DND-41 (cell line): Measurements from ENCODE around the gene CACNA1H.

Experiments
- EZH2 ChIP-seq: IDR thresholded peaks from 3 replicates; pipeline ENCODE4 v1.6.1; 2012; ENCODE audit warnings: borderline replicate concordance, low read depth, mild to moderate bottlenecking, moderate library complexity, low read length, inconsistent platforms; ENCODE audit not compliant: severe bottlenecking
- TF ChIP-seq, protein P1 (sequence below): IDR thresholded peaks from 2 replicates; pipeline ENCODE4 v1.5.1; 2012; ENCODE audit warnings: borderline replicate concordance, low read length, moderate library complexity, mild to moderate bottlenecking; ENCODE audit not compliant: poor library complexity, severe bottlenecking; ENCODE audit errors: extremely low read depth

DNA sequence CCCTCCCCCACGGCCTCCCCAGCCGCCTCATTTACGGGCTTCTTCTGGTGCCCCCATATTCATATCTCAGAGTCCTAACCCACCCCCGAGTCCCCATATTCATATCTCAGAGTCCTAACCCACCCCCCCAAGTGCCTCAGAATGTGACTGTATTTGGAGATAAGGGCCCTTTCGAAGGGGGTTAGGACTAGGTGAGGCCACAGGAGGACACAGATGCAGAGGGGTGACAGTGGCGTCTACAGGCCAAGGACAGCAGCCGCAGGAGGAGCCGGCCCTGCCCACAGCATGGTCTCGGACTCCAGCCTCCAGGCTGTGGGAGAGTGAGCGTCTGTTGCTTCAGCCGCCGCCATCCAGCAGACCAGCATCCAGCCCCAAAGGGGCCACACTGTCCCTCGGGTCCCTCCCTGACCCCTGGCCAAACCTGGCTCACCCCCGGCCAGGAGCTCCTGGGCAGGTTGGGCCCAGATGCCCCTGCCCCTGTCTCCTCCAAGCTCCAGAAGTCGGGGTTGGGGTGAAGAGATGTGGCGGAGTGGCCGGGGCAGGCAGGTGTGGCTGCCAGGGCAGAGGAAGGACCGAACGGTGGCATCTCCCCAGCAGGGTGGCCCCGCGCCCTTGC lies 25.5 kb downstream of the CACNA1H start:
- TF ChIP-seq, protein P1, sequence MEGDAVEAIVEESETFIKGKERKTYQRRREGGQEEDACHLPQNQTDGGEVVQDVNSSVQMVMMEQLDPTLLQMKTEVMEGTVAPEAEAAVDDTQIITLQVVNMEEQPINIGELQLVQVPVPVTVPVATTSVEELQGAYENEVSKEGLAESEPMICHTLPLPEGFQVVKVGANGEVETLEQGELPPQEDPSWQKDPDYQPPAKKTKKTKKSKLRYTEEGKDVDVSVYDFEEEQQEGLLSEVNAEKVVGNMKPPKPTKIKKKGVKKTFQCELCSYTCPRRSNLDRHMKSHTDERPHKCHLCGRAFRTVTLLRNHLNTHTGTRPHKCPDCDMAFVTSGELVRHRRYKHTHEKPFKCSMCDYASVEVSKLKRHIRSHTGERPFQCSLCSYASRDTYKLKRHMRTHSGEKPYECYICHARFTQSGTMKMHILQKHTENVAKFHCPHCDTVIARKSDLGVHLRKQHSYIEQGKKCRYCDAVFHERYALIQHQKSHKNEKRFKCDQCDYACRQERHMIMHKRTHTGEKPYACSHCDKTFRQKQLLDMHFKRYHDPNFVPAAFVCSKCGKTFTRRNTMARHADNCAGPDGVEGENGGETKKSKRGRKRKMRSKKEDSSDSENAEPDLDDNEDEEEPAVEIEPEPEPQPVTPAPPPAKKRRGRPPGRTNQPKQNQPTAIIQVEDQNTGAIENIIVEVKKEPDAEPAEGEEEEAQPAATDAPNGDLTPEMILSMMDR, result no peak
- no peak for TF ChIP-seq EZH2
